GM19193 (cell line): ENCODE data around the gene USP33.
A peak's percentile ranks its signal among the peaks of the same experiment; 100 is the strongest.

Experiments
- POLR2A ChIP-seq: IDR thresholded peaks from 4 replicates; pipeline ENCODE4 v1.6.1; 2011; ENCODE audit not compliant: insufficient read depth, insufficient read length; ENCODE audit errors: extremely low read depth

Gene USP33

GRCh38 chr1:77683160-77684148 lies 76.2 kb downstream of the USP33 start:
- TF ChIP-seq POLR2A: peak; percentile 81

- TF ChIP-seq POLR2A: peak; percentile 74
Observed at GRCh38 chr1:77682460-77683159, 77.0 kb downstream of the USP33 start, which contains the start of gene ZZZ3. TSS of gene ZZZ3 (minus strand) at chr1:77682658. CDS start at chr1:77633354, 49,304 bp downstream.

- TF ChIP-seq POLR2A: no peak
Observed at GRCh38 chr1:77680173-77680572, 79.5 kb downstream of the USP33 start.

DNA sequence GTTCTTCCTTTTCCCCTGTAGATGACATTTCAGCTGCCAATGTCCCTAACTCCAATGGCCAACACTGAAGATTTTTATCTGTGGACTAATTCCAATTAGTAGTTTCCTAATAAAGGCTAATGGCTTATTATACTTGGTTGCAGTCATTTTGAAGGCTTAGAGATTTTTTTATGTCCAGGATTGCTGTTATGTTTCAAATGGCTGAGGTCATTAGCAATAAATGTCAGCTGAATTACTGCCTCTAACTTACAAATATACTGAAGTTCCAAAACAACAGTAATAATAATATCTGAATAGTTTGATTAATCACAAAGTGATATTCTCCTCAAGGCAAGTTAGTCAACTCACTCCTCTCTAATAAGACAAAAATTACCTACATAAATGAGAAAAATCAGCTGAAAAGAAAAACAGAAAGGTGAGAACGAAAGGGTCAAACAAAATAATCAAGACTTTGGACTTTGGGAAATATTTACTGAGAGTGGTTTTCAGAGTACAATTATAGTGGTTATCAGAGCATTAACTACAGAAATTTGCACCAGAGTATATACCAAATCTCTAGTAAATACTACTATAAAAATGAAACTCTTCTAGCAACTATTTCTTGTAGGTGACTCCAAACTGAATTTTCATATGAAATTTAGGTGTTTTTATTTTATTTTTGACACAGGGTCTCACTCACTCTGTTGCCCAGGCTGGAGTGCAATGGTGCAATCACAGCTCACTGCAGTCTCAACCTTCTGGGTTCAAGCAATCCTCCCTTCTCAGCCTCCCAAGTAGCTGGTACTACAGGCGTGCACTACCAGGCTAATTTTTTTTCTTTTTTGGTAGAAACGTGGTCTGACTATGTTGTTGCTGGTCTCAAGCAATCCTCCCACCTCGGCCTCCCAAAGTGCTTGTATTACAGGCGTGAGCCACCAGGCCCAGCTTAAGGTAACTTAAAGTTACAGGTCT lies 80.7 kb downstream of the USP33 start:
- no peak for TF ChIP-seq POLR2A

DNA sequence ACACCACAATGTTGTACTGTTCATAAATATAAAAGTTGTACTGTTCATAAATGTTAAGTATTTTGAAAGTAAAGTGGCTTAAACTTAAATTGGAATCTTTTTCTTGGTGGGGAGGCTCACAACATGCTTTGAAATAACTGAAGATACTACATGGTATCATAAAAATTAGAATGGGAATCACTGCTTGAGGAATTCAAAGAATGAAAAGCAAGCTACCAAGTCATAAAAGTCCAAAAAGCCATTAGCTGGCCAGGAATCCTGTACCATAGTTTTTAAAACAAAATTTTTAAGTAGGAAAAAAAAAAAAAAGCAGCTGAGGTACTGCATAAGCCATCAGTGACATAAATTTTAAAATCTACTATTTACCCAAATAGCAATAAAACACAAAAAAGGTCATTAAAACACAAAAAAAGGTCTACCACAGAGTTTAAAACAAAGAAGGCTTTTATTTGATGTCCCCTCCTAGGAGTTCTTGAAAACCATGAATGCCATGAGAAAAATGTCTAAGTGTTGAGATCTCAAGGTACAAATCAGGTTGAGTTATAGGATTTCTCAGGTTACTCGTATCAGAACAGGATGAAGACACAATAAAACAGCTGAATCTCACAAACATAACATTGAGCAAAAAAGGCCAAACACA lies 85.8 kb downstream of the USP33 start:
- no peak for TF ChIP-seq POLR2A

DNA sequence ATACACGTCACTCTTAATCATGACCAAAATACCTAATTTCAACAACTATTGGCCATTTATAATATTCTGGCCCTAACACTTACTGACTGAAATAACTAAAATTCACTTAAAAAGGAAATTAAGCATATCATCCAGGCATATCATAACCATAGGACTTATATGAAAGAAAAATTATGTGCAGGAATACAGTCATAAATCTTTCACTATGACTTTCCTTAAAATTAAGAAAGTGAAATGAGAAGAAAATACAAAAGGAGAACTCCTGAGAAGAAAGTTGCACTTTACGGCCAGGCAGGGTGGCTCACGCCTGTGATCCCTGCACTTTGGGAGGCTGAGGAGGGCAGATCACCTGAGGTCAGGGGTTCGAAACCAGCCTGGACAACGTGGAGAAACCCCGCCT lies 86.6 kb downstream of the USP33 start:
- no peak for TF ChIP-seq POLR2A

GRCh38 chr1:77672374-77672773 lies 87.3 kb downstream of the USP33 start:
- no peak for TF ChIP-seq POLR2A

- TF ChIP-seq POLR2A: no peak
Observed at GRCh38 chr1:77671836-77672235, 87.8 kb downstream of the USP33 start.

DNA sequence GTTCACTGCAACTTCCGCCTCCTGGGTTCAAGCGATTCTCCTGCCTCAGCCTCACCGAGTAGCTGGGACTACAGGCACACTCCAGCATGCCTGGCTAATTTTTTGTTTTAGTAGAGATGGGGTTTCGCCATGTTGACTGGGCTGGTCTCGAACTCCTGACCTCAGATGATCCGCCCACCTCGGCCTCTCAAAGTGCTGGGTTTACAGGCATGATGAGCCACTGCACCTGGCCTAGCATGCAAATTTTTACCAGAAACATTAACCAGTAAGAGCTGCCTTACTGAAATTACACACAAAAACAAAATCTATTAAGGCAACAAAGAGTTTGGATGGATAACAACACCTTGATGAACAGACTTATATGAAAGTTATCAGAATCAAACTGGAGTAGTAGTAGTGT lies 89.3 kb downstream of the USP33 start:
- no peak for TF ChIP-seq POLR2A

DNA sequence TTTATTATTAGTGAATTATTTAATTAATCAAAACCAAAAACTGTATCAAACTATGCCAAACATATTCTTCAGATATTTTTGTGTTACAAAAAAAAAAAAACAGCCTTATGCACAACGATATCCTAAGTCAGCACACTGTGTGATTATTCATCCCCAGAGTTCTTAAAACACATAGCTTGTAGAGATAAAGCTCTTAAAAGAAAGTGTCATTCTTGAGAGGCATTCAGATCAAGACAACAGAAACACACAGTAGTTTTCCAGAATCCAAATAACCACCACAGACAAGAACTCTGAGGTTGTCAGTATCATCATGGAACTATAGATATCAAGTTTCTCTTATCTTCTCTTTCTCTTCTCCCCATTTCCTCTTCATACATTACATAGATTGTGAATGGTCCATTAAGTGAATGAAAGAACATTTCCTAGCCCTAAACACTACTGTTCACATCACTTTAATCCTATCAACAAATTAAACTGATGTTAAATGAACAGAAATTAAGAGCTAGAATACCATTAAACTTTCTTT lies 90.7 kb downstream of the USP33 start:
- no peak for TF ChIP-seq POLR2A

- TF ChIP-seq POLR2A: no peak
Observed at GRCh38 chr1:77664939-77665516, 94.6 kb downstream of the USP33 start.

DNA sequence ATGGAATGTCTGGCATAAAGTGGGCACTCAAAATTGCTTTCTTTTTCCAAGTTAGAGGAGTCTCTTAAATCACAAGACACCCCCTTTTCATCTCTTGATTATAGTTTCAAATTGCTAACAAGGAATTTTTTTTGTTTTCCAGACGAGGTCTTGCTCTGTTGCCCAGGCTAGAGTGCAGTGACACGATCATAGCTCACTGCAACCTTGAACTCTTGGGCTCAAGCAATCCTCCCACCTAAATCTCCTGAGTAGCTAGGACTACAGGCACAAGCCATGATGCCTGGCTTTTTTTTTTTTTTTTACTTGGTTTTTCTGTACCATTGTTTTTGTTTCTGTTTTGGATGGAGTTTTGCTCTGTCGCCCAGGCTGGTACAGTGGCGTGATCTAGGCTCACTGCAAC lies 98.0 kb downstream of the USP33 start:
- no peak for TF ChIP-seq POLR2A

DNA sequence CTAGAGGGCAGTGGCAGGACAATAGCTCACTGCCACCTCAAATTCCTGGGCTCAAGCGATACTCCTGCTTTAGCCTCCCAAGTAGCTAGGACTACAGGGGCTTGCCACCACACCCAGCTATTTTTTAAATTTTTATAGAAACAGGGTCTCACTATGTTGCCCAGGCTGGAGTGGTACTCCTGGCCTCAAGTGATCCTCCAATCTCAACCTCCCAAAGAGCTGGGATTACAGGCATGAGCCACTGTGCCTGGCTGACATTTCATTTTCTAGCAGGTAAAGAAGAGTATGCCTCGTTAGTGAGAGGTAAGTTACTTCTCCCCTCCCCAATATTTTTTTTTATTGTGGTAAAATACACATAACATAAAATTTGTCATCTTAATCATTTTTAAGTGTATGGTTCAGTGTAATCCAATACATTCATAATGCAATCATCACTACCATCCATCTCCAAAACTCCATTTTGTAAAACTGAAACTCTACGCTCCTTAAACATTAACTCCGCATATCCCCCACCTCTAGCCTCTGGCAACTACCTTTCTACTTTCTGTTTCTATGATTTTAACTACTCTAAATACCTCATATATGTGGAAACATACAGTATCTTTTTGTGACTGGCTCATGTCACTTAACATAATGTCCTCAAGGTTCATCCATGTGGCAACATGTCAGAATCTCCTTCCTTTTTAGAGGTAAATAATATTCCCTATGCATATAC lies 99.6 kb downstream of the USP33 start:
- no peak for TF ChIP-seq POLR2A
